D721Med (cell line): ENCODE measurements around the gene DEFB124.

Experiments used
- DNase-seq: peaks from one replicate; pipeline ENCODE4 v3.0.0; 2011; ENCODE audit warnings: low spot score; ENCODE audit not compliant: insufficient read length
- FAIRE-seq: peaks from 2 replicates; lab custom pipeline; 2011; peaks lifted over from hg19 to GRCh38; lab: Jason Lieb, UNC
- CTCF ChIP-seq: IDR thresholded peaks from 2 replicates; pipeline ENCODE4 v1.5.1; 2012; ENCODE audit warnings: mild to moderate bottlenecking, control low read depth; ENCODE audit not compliant: insufficient read depth; ENCODE audit errors: missing control alignments

DEFB124 gene

DNA sequence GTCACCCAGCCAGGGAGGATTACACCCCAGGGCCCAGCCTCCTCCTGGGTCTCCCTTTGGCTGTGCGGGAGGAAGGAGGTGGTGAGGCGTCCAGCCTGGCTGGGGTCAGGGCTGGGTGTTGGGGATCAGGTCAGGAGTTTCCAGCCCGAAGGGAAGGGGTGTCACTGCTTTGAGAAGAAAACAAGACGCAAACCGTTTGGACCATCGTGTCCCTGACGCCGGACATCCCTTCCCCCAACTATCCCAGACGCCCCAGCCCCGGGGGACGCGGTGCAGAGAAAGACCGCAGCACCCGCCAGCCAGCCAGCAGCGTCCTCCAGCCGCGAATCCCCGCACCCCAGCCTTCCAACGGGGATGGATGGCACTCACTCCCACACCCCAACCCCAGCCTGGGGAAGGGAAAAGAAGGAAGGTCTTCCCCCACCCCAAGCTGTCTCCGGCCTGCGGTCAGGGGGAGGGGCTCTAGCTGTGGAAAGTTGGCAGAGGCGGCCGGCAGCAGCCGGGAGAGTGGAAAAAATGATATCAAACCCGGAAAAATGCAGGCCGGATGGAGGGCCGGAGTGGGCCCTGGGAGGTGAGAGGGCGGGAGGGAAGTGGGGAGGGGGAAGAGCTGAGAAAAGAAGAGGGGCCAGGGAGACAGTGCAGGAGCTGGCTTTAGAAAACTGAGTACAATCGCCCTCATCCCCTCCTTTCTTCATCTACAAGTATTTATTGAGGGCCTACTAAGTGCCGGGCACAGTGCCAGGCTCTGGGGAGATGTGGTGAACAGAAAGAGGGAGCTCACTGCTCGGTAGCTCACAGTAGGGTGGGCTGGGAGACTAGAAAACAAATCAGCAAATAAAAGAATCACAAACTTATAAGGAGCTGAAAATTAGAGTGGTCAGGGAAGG lies 10.8 kb upstream of the DEFB124 start:
- no peak for FAIRE-seq

DNA sequence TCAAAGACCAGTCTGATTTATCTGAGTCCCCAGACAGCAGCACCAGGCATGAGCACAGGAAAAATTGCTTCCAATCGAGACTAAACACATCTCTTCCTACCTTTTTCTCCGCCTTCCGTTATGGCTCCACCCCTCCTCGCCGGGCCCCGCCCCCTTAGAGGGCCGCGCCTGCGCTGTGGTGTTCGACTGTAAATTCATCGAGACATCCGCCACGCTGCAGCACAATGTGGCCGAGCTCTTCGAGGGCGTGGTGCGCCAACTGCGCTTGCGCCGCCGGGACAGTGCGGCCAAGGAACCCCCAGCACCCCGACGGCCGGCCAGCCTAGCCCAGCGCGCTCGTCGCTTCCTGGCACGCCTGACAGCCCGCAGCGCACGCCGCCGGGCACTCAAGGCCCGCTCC lies 9.1 kb upstream of the DEFB124 start:
- DNase-seq: no peak
- TF ChIP-seq CTCF: no peak
- no peak for FAIRE-seq

More for the DNA sequence above, 10.8 kb upstream of the DEFB124 start:
- TF ChIP-seq CTCF: no peak
- no peak for DNase-seq

DNA sequence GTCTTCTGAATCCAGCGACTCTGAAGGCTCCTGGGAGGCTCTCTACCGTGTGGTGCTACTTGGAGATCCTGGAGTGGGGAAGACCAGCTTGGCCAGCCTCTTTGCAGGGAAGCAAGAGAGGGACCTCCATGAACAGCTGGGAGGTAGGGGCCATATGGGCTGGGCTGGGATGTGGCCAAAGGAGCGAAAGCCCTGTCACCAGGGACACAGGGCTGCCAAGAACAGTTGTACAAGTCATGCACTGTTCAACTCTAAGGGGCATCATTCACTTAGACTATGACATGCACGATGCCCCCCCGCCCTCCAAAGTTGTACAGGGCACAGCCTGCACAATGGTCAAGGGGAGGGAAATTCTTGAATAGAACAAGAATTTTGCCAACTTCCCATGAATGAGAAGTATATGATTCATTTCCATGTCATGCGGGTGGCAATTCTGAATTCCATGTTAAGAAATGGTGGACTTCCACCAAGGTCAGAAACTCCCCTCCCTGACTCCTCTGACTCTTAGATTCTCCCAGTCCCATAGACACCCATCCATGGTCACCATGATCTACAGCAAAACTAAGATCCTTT lies 1.8 kb upstream of the DEFB124 start:
- no peak for DNase-seq
- no peak for TF ChIP-seq CTCF
- no peak for FAIRE-seq

DNA sequence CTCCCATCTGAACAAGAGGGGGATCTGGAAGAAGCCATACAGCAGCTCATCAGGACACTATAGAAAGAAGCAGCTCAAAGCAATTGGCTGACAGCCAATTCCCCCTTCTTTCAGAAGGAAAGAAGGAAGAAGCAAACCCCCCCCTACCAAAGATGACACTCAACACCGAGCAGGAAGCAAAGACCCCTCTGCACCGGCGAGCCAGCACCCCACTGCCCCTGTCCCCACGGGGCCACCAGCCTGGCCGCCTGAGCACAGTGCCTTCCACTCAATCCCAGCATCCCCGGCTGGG lies 1.3 kb upstream of the DEFB124 start:
- TF ChIP-seq CTCF: no peak
- no peak for DNase-seq
- no peak for FAIRE-seq

GRCh38 chr20:31475472-31476293 lies 756 bp upstream of the DEFB124 start:
- no peak for FAIRE-seq
- no peak for DNase-seq
- no peak for TF ChIP-seq CTCF

DNA sequence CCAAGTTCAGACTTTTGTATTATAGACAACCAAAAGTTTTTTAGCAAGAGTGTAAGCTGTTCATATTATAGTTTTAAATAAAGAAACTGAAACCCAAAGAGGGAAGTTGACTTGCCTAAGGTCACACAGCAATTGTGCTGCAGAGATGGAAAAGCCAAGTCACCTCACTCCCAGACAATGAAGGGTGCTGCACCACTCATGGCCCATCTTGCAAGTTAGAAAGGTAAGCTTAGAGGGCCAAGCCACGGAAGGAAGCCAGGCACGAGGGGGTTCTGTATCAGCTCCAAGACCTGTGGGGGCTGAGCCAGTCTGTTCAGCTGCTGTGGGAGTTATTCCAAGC lies 860 bp downstream of the DEFB124 start:
- FAIRE-seq (no peak), DNase-seq (no peak)
- TF ChIP-seq CTCF: no peak
